ENCODE measurements around the gene MUC6.

DNA sequence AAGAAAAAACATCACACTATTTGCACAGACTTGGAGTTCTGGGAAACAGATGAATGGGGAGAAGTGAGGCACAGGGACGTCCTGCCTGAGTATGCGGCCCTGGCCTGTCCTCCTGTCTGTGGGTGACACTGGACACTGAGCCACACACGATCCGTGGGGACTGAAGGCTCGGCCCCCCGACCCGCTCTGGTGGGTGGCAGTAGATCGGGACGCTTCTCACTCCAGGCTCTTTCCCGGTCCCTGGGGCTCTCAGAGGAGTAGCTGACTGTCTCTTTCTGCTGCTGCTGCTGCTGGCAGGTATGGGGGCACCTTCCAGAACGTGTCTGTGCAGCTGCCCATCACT, 27.7 kb downstream of the MUC6 start:
- TF ChIP-seq, protein P1, sequence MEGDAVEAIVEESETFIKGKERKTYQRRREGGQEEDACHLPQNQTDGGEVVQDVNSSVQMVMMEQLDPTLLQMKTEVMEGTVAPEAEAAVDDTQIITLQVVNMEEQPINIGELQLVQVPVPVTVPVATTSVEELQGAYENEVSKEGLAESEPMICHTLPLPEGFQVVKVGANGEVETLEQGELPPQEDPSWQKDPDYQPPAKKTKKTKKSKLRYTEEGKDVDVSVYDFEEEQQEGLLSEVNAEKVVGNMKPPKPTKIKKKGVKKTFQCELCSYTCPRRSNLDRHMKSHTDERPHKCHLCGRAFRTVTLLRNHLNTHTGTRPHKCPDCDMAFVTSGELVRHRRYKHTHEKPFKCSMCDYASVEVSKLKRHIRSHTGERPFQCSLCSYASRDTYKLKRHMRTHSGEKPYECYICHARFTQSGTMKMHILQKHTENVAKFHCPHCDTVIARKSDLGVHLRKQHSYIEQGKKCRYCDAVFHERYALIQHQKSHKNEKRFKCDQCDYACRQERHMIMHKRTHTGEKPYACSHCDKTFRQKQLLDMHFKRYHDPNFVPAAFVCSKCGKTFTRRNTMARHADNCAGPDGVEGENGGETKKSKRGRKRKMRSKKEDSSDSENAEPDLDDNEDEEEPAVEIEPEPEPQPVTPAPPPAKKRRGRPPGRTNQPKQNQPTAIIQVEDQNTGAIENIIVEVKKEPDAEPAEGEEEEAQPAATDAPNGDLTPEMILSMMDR (IDR thresholded peaks at IDR 0.05; ENCODE audit: extremely low read depth in 1 of 2, insufficient read depth in 1 of 2, low read depth in 1 of 2, low read length in 2 of 2): no peak
- TF ChIP-seq MYC (IDR thresholded peaks at IDR 0.05; ENCODE audit: low read depth, low read length) (no peak), POLR2AphosphoS5 (IDR thresholded peaks at IDR 0.05; ENCODE audit: insufficient read depth, low read depth, low read length) (no peak), POLR2A (IDR thresholded peaks at IDR 0.05; ENCODE audit: low read depth, low read length) (no peak)
- TF ChIP-seq, protein P2, sequence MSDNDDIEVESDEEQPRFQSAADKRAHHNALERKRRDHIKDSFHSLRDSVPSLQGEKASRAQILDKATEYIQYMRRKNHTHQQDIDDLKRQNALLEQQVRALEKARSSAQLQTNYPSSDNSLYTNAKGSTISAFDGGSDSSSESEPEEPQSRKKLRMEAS (IDR thresholded peaks at IDR 0.05; ENCODE audit: insufficient read depth, insufficient read length): no peak
